ENCODE data around the gene CEMIP.
"Not testable (repeated sequence)": the region's sequence is repeated elsewhere in the genome, so short reads cannot be mapped to it uniquely, and the experiment has no call there.

DNA sequence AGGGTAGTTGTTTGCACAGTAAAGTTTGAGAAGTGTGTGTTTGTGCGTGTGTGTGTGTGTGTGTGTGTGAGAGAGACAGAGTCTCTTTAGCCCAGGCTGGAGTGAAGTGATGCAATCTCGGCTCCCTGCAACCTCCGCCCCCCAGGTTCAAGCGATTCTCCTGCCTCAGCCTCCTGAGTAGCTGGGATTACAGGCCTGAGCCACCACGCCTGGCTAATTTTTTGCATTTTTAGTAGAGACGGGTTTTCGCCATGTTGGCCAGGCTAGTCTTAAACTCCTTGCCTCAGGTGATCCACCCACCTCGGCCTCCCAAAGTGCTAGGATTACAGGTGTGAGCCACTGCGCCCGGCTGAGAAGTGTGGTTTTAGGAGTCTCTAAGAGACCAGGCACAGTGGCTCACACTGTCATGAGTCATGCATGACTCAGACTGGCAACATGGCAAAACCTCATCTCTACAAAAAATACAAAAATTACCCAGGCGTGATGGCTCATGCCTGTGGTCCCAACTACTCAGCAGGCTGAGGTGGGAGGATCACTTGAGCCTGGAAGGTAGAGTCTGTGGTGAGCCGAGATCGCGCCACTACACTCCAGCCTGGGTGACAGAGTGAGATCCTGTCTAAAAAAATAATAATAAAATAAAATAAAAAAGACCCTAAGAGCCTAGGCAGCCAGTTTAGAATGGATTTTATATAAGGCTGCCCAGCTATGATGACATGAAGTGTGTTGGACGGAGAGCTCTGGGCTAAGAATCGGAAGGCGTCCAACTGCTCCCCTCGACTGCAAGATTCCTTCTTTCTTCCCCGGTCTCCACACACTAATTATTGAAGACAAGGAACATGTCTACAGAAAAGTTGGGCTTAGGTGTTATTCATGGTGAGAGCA lies 176.6 kb downstream of the CEMIP start:
- TF ChIP-seq, protein P1, sequence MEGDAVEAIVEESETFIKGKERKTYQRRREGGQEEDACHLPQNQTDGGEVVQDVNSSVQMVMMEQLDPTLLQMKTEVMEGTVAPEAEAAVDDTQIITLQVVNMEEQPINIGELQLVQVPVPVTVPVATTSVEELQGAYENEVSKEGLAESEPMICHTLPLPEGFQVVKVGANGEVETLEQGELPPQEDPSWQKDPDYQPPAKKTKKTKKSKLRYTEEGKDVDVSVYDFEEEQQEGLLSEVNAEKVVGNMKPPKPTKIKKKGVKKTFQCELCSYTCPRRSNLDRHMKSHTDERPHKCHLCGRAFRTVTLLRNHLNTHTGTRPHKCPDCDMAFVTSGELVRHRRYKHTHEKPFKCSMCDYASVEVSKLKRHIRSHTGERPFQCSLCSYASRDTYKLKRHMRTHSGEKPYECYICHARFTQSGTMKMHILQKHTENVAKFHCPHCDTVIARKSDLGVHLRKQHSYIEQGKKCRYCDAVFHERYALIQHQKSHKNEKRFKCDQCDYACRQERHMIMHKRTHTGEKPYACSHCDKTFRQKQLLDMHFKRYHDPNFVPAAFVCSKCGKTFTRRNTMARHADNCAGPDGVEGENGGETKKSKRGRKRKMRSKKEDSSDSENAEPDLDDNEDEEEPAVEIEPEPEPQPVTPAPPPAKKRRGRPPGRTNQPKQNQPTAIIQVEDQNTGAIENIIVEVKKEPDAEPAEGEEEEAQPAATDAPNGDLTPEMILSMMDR (conservative IDR thresholded peaks at IDR 0.05 in 1 of 2, IDR thresholded peaks at IDR 0.05 in 1 of 2; ENCODE audit: extremely low read depth in 1 of 2, insufficient read depth in 1 of 2, low read depth in 1 of 2, low read length in 2 of 2): not testable (repeated sequence)
- not testable (repeated sequence) for TF ChIP-seq EZH2 (IDR thresholded peaks at IDR 0.05; ENCODE audit: borderline replicate concordance, low read length)
